ENCODE results near the gene FGD3.
"Not testable (repeated sequence)": the region's sequence is repeated elsewhere in the genome, so short reads cannot be mapped to it uniquely, and the experiment has no call there.

Gene FGD3, protein sequence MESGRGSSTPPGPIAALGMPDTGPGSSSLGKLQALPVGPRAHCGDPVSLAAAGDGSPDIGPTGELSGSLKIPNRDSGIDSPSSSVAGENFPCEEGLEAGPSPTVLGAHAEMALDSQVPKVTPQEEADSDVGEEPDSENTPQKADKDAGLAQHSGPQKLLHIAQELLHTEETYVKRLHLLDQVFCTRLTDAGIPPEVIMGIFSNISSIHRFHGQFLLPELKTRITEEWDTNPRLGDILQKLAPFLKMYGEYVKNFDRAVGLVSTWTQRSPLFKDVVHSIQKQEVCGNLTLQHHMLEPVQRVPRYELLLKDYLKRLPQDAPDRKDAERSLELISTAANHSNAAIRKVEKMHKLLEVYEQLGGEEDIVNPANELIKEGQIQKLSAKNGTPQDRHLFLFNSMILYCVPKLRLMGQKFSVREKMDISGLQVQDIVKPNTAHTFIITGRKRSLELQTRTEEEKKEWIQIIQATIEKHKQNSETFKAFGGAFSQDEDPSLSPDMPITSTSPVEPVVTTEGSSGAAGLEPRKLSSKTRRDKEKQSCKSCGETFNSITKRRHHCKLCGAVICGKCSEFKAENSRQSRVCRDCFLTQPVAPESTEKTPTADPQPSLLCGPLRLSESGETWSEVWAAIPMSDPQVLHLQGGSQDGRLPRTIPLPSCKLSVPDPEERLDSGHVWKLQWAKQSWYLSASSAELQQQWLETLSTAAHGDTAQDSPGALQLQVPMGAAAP

GRCh38 chr9:92947268-92948037 lies at the start of gene FGD3:
Gene FGD3 (plus strand): TSS chr9:92947523. CDS start chr9:92976257, 28,734 bp downstream.
- peak; percentile 62 for DNase-seq (ENCODE audit: low spot score)

DNA sequence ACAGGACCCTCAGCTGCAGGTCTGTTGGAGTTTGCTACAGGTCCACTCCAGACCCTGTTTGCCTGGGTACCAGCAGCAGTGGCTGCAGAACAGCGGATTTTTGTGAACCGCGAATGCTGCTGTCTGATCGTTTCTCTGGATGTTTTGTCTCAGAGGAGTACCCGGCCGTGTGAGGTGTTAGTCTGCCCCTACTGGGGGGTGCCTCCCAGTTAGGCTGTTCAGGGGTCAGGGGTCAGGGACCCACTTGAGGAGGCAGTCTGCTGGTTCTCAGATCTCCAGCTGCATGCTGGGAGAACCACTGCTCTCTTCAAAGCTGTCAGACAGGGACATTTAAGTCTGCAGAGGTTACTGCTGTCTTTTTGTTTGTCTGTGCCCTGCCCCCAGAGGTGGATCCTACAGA lies 42.2 kb upstream of the FGD3 start:
- DNase-seq (ENCODE audit: low spot score): not testable (repeated sequence)

GRCh38 chr9:92911511-92912475 lies 35.5 kb upstream of the FGD3 start:
- DNase-seq (ENCODE audit: low spot score): no peak

DNA sequence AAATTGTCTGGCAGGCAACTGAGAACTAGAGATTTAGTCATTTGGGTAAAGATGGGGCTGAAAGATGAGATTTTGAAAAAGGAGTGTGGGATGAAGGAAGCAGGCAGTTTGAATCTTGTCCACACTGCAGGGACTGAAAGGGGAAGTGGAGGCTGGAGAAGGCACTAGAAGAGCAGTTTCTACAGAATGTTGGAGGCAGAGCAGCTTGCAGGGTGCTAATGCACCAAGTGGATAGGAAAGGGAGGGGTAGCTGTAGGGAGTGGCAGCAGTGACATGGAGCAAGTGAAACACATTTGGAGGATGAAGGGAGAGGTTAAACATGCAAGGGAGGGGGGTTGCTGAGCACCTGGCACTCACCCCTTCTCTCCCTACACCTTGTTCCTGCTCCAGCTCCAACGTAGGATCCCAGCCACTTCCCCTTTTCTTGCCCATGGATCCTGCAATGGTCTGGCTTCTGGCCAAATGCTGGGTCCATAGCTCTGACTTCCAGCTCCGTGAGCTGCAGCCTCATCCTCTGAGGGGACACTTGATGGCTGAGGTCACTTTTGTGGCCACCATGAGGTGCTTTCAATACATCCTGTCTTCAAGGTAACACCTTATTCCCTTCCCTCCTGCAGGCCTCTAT lies 30.0 kb upstream of the FGD3 start:
- DNase-seq (ENCODE audit: low spot score): no peak

DNA sequence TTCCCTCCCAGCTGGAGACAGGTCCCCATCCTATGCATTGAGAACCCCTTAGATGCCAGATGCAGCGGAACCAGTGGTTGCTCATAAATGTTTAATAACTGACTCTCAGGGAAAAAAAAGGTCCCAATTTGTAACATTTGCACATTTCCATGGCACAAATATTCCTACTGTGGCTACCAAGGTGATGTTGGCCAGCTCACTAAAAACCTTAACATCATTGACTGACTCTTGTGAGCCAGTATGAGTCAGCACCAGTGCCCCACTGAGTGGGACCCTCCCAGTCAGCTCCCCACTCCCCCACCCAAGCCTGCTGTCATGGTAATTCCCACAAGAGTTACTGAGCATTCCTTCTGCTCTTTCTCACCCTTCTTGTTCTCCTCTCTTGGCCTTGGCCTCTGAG lies 26.9 kb upstream of the FGD3 start:
- no peak for DNase-seq (ENCODE audit: low spot score)

DNA sequence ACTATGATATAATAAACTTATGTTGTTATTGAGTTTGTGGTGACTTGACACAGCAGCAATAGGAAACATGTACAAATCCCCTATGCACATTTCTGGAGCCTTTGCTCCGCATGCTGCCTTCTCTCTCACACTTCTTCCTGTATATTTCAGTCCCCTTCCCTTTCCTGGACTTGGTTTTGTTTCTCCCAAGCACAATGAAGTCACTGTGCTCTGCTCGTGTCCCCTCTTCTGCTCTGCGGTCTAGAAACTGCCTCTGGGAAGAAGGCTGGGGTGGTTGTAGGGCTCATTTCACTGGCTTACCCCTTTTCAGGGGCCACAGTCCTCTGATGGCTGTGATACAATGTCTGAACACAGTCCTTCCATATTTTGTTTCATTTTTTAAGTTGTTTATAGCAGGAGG lies 15.7 kb upstream of the FGD3 start:
- no peak for DNase-seq (ENCODE audit: low spot score)

- DNase-seq (ENCODE audit: low spot score): no peak
Observed at GRCh38 chr9:92934321-92934720, 13.0 kb upstream of the FGD3 start.

DNA sequence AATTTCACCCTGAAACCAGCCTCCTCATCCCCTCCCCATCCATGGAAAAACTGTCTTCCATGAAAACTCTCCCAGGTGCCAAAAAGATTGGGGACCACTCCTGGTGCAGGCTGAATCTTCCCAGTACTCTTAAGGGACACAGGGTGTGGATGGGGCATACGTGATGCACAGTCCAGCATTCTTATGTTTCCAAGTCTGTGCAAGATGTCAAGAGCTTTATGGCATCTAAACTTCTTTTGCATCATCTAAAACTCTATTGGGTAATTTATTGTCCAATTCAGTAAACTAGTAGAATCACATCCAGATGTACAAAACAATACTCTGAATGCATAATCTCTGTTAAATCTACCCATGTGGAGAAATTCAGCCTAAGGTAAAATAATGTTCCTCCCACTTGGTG lies 9.3 kb upstream of the FGD3 start:
- DNase-seq (ENCODE audit: low spot score): no peak

GRCh38 chr9:92941861-92942260 lies 5.5 kb upstream of the FGD3 start:
- DNase-seq (ENCODE audit: low spot score): no peak

GRCh38 chr9:92942688-92943616 lies 4.4 kb upstream of the FGD3 start:
- DNase-seq (ENCODE audit: low spot score): no peak

DNA sequence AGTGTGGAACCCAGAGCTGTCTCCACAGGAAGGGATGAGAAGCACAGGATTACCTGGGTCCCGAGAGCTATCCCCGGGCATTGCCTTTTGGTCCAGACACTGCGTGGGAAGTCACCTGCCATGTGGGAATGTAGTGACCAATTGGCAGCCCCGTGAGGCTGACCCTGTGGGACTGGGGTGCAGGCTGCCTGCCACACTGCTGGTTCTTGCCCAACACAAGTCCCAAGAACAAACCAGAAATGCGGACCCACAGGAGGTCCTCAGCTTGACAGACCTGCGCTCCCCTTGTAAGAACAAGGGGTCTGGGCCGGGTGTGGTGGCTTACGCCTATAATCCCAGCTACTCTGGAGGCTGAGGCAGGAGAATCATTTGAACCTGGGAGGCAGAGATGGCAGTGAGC lies 2.4 kb upstream of the FGD3 start:
- DNase-seq (ENCODE audit: low spot score): no peak

DNA sequence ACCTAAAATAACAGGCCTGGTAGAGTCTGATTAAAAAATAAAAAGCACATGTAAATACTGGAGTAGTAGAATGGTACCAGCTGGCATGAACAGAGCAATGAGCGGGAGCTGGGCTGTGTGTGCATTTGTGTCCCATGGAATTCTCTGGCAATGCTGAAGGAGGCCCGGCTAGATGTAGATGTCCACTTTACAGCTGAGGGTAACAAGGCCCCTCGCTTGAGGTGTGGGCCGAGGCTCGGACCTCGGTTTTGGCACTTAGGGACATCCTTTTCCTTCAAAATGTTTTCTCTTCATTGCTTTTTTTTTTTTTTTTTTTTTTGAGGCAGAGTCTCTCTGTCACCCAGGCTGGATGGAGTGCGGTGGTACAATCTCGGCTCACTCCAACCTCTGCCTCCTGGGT lies 1.5 kb upstream of the FGD3 start:
- no peak for DNase-seq (ENCODE audit: low spot score)

GRCh38 chr9:92948038-92948534 lies 763 bp downstream of the FGD3 start:
- DNase-seq (ENCODE audit: low spot score): no peak

- DNase-seq (ENCODE audit: low spot score): no peak
Observed at GRCh38 chr9:92948632-92949031, 1.3 kb downstream of the FGD3 start.

GRCh38 chr9:92949266-92949982 lies 2.1 kb downstream of the FGD3 start:
- DNase-seq (ENCODE audit: low spot score): no peak

DNA sequence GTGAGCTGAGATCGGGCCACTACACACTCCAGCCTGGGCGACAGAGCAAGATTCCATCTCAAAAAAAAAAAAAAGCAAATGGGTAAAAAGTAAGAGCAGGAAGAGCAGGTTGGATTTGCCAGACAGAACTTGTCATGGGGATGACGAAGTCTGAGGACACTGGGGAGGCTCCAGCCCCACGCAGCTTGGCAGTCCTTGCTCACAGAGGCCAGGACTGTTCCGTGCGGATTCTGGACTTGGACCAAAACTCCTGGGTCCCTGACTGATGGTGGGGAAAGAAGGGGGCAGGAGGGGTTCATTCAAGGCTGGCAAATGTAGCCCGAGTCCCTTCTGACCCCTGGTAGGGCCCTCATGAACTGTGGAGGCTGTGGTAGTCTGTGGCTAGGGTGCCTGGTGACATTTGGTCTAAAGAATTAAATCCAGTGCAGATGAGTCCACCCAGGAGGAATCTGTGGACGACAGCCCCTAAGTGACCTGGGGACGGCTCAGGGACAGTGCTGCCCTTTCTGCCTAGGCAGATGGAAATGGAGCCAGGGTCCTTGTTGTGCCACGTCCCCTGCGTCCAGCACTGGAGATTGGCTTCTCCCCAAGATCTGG lies 3.1 kb downstream of the FGD3 start:
- no peak for DNase-seq (ENCODE audit: low spot score)

DNA sequence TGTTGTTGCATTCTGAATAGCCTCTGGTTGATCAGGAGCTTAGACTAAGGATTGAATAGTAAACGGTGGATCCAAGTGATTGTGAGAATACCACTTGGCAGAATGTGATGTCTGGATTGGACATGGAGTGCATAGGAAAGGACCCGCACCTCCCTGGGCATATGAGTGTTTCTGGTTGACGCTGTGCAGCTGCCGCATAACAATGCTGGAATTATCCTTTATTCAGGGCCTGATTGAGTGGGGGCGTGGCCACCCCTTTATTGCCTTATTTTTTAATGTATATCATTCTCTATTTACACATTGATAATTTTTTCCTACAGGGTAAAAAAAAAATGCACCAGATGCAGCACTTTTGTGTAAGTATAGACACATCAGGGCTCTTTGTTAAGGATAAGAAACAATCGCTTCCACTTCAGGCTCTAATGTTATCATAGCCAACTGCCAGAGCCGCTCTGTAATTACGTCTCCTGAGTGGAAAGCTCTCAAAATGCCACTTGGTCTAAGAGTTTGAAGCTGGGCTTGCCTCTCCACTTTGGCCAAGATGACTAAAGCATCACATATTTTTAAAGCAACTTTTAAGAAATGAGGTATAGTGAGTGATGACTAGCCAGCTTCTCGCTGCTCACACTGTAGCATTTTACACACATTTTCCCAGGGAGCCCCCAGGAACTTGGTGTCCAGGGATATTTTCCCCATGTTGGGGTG lies 5.7 kb downstream of the FGD3 start:
- no peak for DNase-seq (ENCODE audit: low spot score)

Measured in GM03348 (cell line).